GM13977 (cell line): ENCODE data around the gene ZNF33A.
"Not testable (repeated sequence)": the region's sequence is repeated elsewhere in the genome, so short reads cannot be mapped to it uniquely, and the experiment has no call there.

Source experiments
- DNase-seq: peaks from one replicate; pipeline ENCODE4 v3.0.0; 2012; ENCODE audit warnings: low spot score
- CTCF ChIP-seq: IDR thresholded peaks from 2 replicates; pipeline ENCODE4 v1.5.1; 2012; ENCODE audit warnings: mild to moderate bottlenecking, control low read depth; ENCODE audit not compliant: insufficient read depth; ENCODE audit errors: extremely low read depth, missing control alignments
- in situ Hi-C: fragments of 300-500 bp; cut with MboI; formaldehyde crosslinking; loops from one replicate; pipeline ENCODE4 v1.12.0; 2022; ENCODE audit warnings: low sequenced_read_pairs, low pct_unique_long_range_greater_than_20kb, mixed read lengths, inconsistent platforms; ENCODE audit not compliant: unreplicated experiment

Gene ZNF33A

GRCh38 chr10:38016354-38016753 is 5.9 kb downstream of the ZNF33A start:
- in situ Hi-C loops, result no loop called here
- TF ChIP-seq CTCF, result no peak
- DNase-seq, result no peak

- DNase-seq, in situ Hi-C loops: not testable (repeated sequence)
Observed at GRCh38 chr10:38019124-38019523, 8.6 kb downstream of the ZNF33A start.

- no peak for TF ChIP-seq CTCF
- peak; percentile 12 for DNase-seq
- in situ Hi-C loops, result no loop called here
Observed at GRCh38 chr10:38025283-38025682, 14.8 kb downstream of the ZNF33A start.

- in situ Hi-C loops, result no loop called here
- no peak for TF ChIP-seq CTCF
- DNase-seq, result no peak
Observed at GRCh38 chr10:38027986-38028385, 17.5 kb downstream of the ZNF33A start.

GRCh38 chr10:38032886-38033285 is 22.4 kb downstream of the ZNF33A start:
- no peak for TF ChIP-seq CTCF
- DNase-seq, result no peak
- in situ Hi-C loops, result no loop called here

- TF ChIP-seq CTCF, result no peak
- DNase-seq, result peak; percentile 43
- in situ Hi-C loops, result no loop called here
Observed at GRCh38 chr10:38038107-38038931, 27.8 kb downstream of the ZNF33A start.

- TF ChIP-seq CTCF, result no peak
- DNase-seq, result no peak
- in situ Hi-C loops, result no loop called here
Observed at GRCh38 chr10:38038932-38039245, 28.4 kb downstream of the ZNF33A start.
